ENCODE results near the gene GRM8.

- TF ChIP-seq CTCF (conservative IDR thresholded peaks at IDR 0.05; ENCODE audit: low read length) (no peak), EZH2phosphoT487 (IDR thresholded peaks at IDR 0.05; ENCODE audit: borderline replicate concordance, low read depth, low read length) (no peak)
Observed at GRCh38 chr7:126728967-126729366, 523.8 kb downstream of the GRM8 start.
